HG03066 (cell line): Measurements from ENCODE around the gene ZNF764.
"Not testable (repeated sequence)": the region's sequence is repeated elsewhere in the genome, so short reads cannot be mapped to it uniquely, and the experiment has no call there.

ENCODE experiments used
- ATAC-seq: cut with Tn5 transposase; IDR thresholded peaks from one replicate; pipeline ENCODE4 v1.9.1; 2021; ENCODE audit warnings: low read depth; ENCODE audit not compliant: unreplicated experiment

The ZNF764 gene

GRCh38 chr16:30528799-30529457, 29.2 kb downstream of the ZNF764 start:
- no peak for ATAC-seq

GRCh38 chr16:30527635-30528178, 30.5 kb downstream of the ZNF764 start:
- no peak for ATAC-seq

GRCh38 chr16:30526823-30527634, 31.1 kb downstream of the ZNF764 start:
- ATAC-seq = peak; percentile 81

GRCh38 chr16:30526137-30526822, 31.9 kb downstream of the ZNF764 start, which contains the start of gene ZNF768:
ZNF768 (minus strand) TSS chr16:30526566; CDS start chr16:30526413, 153 bp downstream.
- ATAC-seq = peak; percentile 19

GRCh38 chr16:30525844-30526136, 32.4 kb downstream of the ZNF764 start:
- ATAC-seq = no peak

GRCh38 chr16:30524575-30525568, 33.3 kb downstream of the ZNF764 start:
- ATAC-seq = no peak

GRCh38 chr16:30523768-30524574, 34.2 kb downstream of the ZNF764 start:
- no peak for ATAC-seq

GRCh38 chr16:30522702-30523463, 35.3 kb downstream of the ZNF764 start:
- not testable (repeated sequence) for ATAC-seq

- no peak for ATAC-seq
Observed at GRCh38 chr16:30521873-30522641, 36.1 kb downstream of the ZNF764 start.

- ATAC-seq = no peak
Observed at GRCh38 chr16:30521476-30521872, 36.7 kb downstream of the ZNF764 start.

- ATAC-seq = no peak
Observed at GRCh38 chr16:30519120-30520049, 38.8 kb downstream of the ZNF764 start.

GRCh38 chr16:30518552-30518951, 39.6 kb downstream of the ZNF764 start:
- no peak for ATAC-seq

GRCh38 chr16:30515275-30515674, 42.9 kb downstream of the ZNF764 start:
- ATAC-seq = no peak

- no peak for ATAC-seq
Observed at GRCh38 chr16:30511509-30511908, 46.7 kb downstream of the ZNF764 start.

GRCh38 chr16:30510376-30510938, 47.7 kb downstream of the ZNF764 start:
- ATAC-seq = no peak

- ATAC-seq = no peak
Observed at GRCh38 chr16:30509081-30509765, 49.0 kb downstream of the ZNF764 start.
